A673 (cell line): ENCODE measurements around the gene SAP30. TPM values are rescaled to one million over a fixed set of nuclear protein-coding genes. Genes with fewer than 3 reads are reported as not detected.

Experiments used
- BruUV-seq: library from RNA; stranded (reverse); fragments of 400-500 nt; replicated peaks from 2 replicates; lab custom pipeline; 2021; lab: Mats Ljungman, UMichigan
- CTCF ChIA-PET: fragments of 300-600 bp; sonication (Branson Sonifier 250); formaldehyde crosslinking; loops from one replicate; lab custom pipeline; 2022; ENCODE audit warnings: antibody characterized with exemption; lab: Charles Lee
- POLR2A ChIA-PET: fragments of 300-600 bp; sonication (Branson Sonifier 250); formaldehyde crosslinking; loops from one replicate; lab custom pipeline; 2022; ENCODE audit warnings: antibody characterized with exemption; ENCODE audit not compliant: low non-redundant PET; lab: Charles Lee
- DNase-seq: peaks from one replicate; pipeline ENCODE4 v3.0.0-alpha.2; 2015; ENCODE audit warnings: low spot score
- H3K27ac ChIP-seq: fragments of 200-600 bp; sonication (generic); 2 replicates; pipeline ENCODE4 v1.5.1; 2016; ENCODE audit warnings: mixed run types, low read depth, mild to moderate bottlenecking, mixed read lengths, antibody characterized with exemption, low read length; ENCODE audit not compliant: poor library complexity, severe bottlenecking
- H3K27me3 ChIP-seq: fragments of 200-600 bp; sonication (generic); replicated peaks from 2 replicates; pipeline ENCODE4 v1.6.1; 2017; ENCODE audit warnings: mixed run types, low read depth, mild to moderate bottlenecking, mixed read lengths, antibody characterized with exemption, low read length; ENCODE audit not compliant: insufficient read depth, poor library complexity
- H3K36me3 ChIP-seq: fragments of 200-600 bp; sonication (generic); 2 replicates; pipeline ENCODE4 v1.6.1; 2016; ENCODE audit warnings: mixed run types, mild to moderate bottlenecking, mixed read lengths, antibody characterized with exemption, low read length; ENCODE audit not compliant: insufficient read depth, poor library complexity, severe bottlenecking
- H3K4me1 ChIP-seq: fragments of 200-600 bp; sonication (generic); 2 replicates; pipeline ENCODE4 v1.6.1; 2017; ENCODE audit warnings: mixed run types, mild to moderate bottlenecking, mixed read lengths, antibody characterized with exemption, low read length; ENCODE audit not compliant: insufficient read depth, poor library complexity, severe bottlenecking
- H3K4me3 ChIP-seq: fragments of 200-600 bp; sonication (generic); 2 replicates; pipeline ENCODE4 v1.5.1; 2016; ENCODE audit warnings: low read depth, mixed run types, mild to moderate bottlenecking, mixed read lengths, low read length; ENCODE audit not compliant: poor library complexity, severe bottlenecking
- H3K9me3 ChIP-seq: fragments of 200-600 bp; sonication (generic); 2 replicates; pipeline ENCODE4 v1.6.1; 2016; ENCODE audit warnings: mixed run types, low read depth, mild to moderate bottlenecking, mixed read lengths, antibody characterized with exemption, low read length; ENCODE audit not compliant: poor library complexity, severe bottlenecking
- CTCF ChIP-seq: fragments of 300-800, 200-600 bp; sonication (generic); conservative IDR thresholded peaks from 2 replicates; pipeline ENCODE4 v1.5.1; 2017; ENCODE audit warnings: low read depth, mild to moderate bottlenecking, antibody characterized with exemption, low read length, moderate library complexity, mixed read lengths
- EZH2 ChIP-seq: fragments of 200-600 bp; sonication (generic); IDR thresholded peaks from 2 replicates; pipeline ENCODE4 v1.6.1; 2017; ENCODE audit warnings: borderline replicate concordance, low read depth, mild to moderate bottlenecking, mixed read lengths, antibody characterized with exemption, low read length; ENCODE audit not compliant: poor library complexity, severe bottlenecking
- intact Hi-C: fragments of 100-400 bp; cut with micrococcal nuclease; formaldehyde crosslinking; loops from one replicate; pipeline ENCODE4 v1.10.0; 2022; ENCODE audit not compliant: unreplicated experiment
- total RNA-seq: library from RNA; stranded (reverse); gene quantifications from 2 replicates; pipeline ENCODE4 v1.2.3, GENCODE V29; 2021

SAP30 gene
- total RNA-seq, 1 experiment from 2014 or later: 64.3 TPM

- no peaks in the 10 kb centered on the region for H3K27me3 ChIP-seq
- intact Hi-C loops: no loop called here
- H3K27ac ChIP-seq: peak overlapping the region; percentile 21
- peaks cover 78% of the 10 kb centered on the region for H3K36me3 ChIP-seq
- DNase-seq: no peak
- no peak overlapping the region for H3K4me3 ChIP-seq
- peaks cover 16% of the 10 kb centered on the region for H3K4me1 ChIP-seq
- TF ChIP-seq CTCF: no peak
- no peak for TF ChIP-seq EZH2
- CTCF ChIA-PET: no interaction called here
- POLR2A ChIA-PET: no interaction called here
- BruUV-seq: no TSS peak
- H3K9me3 ChIP-seq: no peaks in the 10 kb centered on the region
These were observed 42.4 kb upstream of the SAP30 start for GRCh38 chr4:173328236-173328901.

- TF ChIP-seq CTCF: no peak
- no peak for TF ChIP-seq EZH2
- H3K27me3 ChIP-seq: no peaks in the 10 kb centered on the region
- no peaks in the 10 kb centered on the region for H3K9me3 ChIP-seq
- peaks cover 16% of the 10 kb centered on the region for H3K4me1 ChIP-seq
- peaks cover 74% of the 10 kb centered on the region for H3K36me3 ChIP-seq
- peak overlapping the region; percentile 9 for H3K27ac ChIP-seq
- POLR2A ChIA-PET: no interaction called here
- DNase-seq: no peak
- intact Hi-C loops: loop anchor here (10.0 kb wide), 1 partner anchor 984 kb away; no protein-coding TSS in a partner anchor
- no TSS peak for BruUV-seq
- H3K4me3 ChIP-seq: peak overlapping the region; percentile 27
- CTCF ChIA-PET: interaction anchor here (0.6 to 2.5 kb wide), 2 partner anchors 10 to 29 kb away, joined by 7 to 8 read pairs; no protein-coding TSS in a partner anchor
These were observed 40.2 kb upstream of the SAP30 start for GRCh38 chr4:173330590-173330989.

GRCh38 chr4:173332021-173332487, 38.7 kb upstream of the SAP30 start:
- no peak for TF ChIP-seq EZH2
- no peak for TF ChIP-seq CTCF
- peak overlapping the region; percentile 93 for H3K4me3 ChIP-seq
- peaks cover 29% of the 10 kb centered on the region for H3K4me1 ChIP-seq
- peak overlapping the region; percentile 99 for H3K27ac ChIP-seq
- intact Hi-C loops: loop anchor here (10.0 kb wide), 1 partner anchor 983 kb away; no protein-coding TSS in a partner anchor
- H3K36me3 ChIP-seq: peaks cover 62% of the 10 kb centered on the region
- no peaks in the 10 kb centered on the region for H3K27me3 ChIP-seq
- ChIA-PET CTCF (interaction anchor here (0.6 to 2.5 kb wide), 2 partner anchors 30 to 38 kb away, joined by 5 to 7 read pairs; partner anchors contain the start of gene SAP30), POLR2A (no interaction called here)
- DNase-seq: no peak
- no TSS peak for BruUV-seq
- no peaks in the 10 kb centered on the region for H3K9me3 ChIP-seq
